Choroid plexus epithelial cell (primary cell): Measurements from ENCODE around the gene PHF14.

ENCODE experiments used
- DNase-seq: peaks from one replicate; pipeline ENCODE4 v3.0.0-alpha.2; 2010; ENCODE audit warnings: low read depth
- H3K4me3 ChIP-seq: 2 replicates; pipeline ENCODE4 v1.5.1; 2011; ENCODE audit warnings: low read depth, mild to moderate bottlenecking, control low read depth, low read length, moderate library complexity
- CTCF ChIP-seq: conservative IDR thresholded peaks from 2 replicates; pipeline ENCODE4 v1.5.1; 2011; ENCODE audit warnings: low read depth, mild to moderate bottlenecking, control low read depth, inconsistent platforms, low read length, moderate library complexity

PHF14 gene

GRCh38 chr7:11175887-11176286, 202.2 kb downstream of the PHF14 start:
- TF ChIP-seq CTCF = no peak
- no peak overlapping the region for H3K4me3 ChIP-seq
- no peak for DNase-seq

GRCh38 chr7:11176985-11177555, 203.4 kb downstream of the PHF14 start:
- no peak for DNase-seq
- no peak for TF ChIP-seq CTCF
- no peak overlapping the region for H3K4me3 ChIP-seq

- no peak for TF ChIP-seq CTCF
- no peak overlapping the region for H3K4me3 ChIP-seq
- DNase-seq = peak; percentile 69
Observed at GRCh38 chr7:11177793-11178192, 204.1 kb downstream of the PHF14 start.

GRCh38 chr7:11181590-11181989, 207.9 kb downstream of the PHF14 start:
- no peak overlapping the region for H3K4me3 ChIP-seq
- DNase-seq = no peak
- TF ChIP-seq CTCF = no peak

GRCh38 chr7:11182736-11183135, 209.1 kb downstream of the PHF14 start:
- no peak overlapping the region for H3K4me3 ChIP-seq
- no peak for TF ChIP-seq CTCF
- peak; percentile 75 for DNase-seq

GRCh38 chr7:11185179-11185815, 211.6 kb downstream of the PHF14 start:
- H3K4me3 ChIP-seq = no peak overlapping the region
- TF ChIP-seq CTCF = no peak
- peak; percentile 33 for DNase-seq
